SK-N-SH treated with all-trans-retinoic acid at 6 μM for 48 hours (cell line): Measurements from ENCODE around the gene CCRL2.
"Not testable (repeated sequence)": the region's sequence is repeated elsewhere in the genome, so short reads cannot be mapped to it uniquely, and the experiment has no call there.

ENCODE experiments used
- ATAC-seq: fragments of 200-7000 bp; cut with Tn5 transposase; 3 replicates; pipeline ENCODE4 v1.9.1; 2020; ENCODE audit warnings: mild to moderate bottlenecking, moderate library complexity
- ARNTL ChIP-seq: fragments of 450-650 bp; formaldehyde crosslinking; IDR thresholded peaks from 2 replicates; pipeline ENCODE4 v1.5.0; 2020; ENCODE audit warnings: low read depth, mild to moderate bottlenecking, moderate library complexity, borderline replicate concordance
- BACH2 ChIP-seq: fragments of 250-450 bp; sonication (Bioruptor Pico); IDR thresholded peaks from 2 replicates; pipeline ENCODE4 v1.9.0; 2021; ENCODE audit warnings: mild to moderate bottlenecking, borderline replicate concordance
- CSDC2 ChIP-seq: fragments of 250-450 bp; sonication (Bioruptor Pico); IDR thresholded peaks from 2 replicates; pipeline ENCODE4 v1.5.0; 2020; ENCODE audit warnings: mild to moderate bottlenecking, moderate library complexity
- ESRRG ChIP-seq: fragments of 250-450 bp; sonication (Bioruptor Pico); IDR thresholded peaks from 2 replicates; pipeline ENCODE4 v1.6.1; 2021; ENCODE audit warnings: mild to moderate bottlenecking
- ISL1 ChIP-seq: fragments of 250-450 bp; sonication (Bioruptor Pico); IDR thresholded peaks from 2 replicates; pipeline ENCODE4 v2.1.2; 2022; ENCODE audit warnings: mild to moderate bottlenecking, moderate library complexity
- OSR1 ChIP-seq: fragments of 250-450 bp; sonication (Bioruptor Pico); IDR thresholded peaks from 2 replicates; pipeline ENCODE4 v1.8.0; 2022; ENCODE audit warnings: moderate library complexity, mild to moderate bottlenecking, inconsistent platforms
- PPARA ChIP-seq: fragments of 250-450 bp; sonication (Bioruptor Pico); IDR thresholded peaks from 2 replicates; pipeline ENCODE4 v1.5.0; 2020; ENCODE audit warnings: mild to moderate bottlenecking, borderline replicate concordance
- RARB ChIP-seq: fragments of 250-450 bp; sonication (Bioruptor Pico); IDR thresholded peaks from 2 replicates; pipeline ENCODE4 v1.8.0; 2021; ENCODE audit warnings: mild to moderate bottlenecking, moderate library complexity
- SNAI2 ChIP-seq: fragments of 250-450 bp; sonication (Bioruptor Pico); IDR thresholded peaks from 2 replicates; pipeline ENCODE4 v1.5.0; 2020; ENCODE audit warnings: mild to moderate bottlenecking, moderate library complexity
- TCF4 ChIP-seq: fragments of 250-450 bp; sonication (Bioruptor Pico); IDR thresholded peaks from 2 replicates; pipeline ENCODE4 v1.8.0; 2021; ENCODE audit warnings: mild to moderate bottlenecking, moderate library complexity, borderline replicate concordance
- TOX ChIP-seq: fragments of 250-450 bp; sonication (Bioruptor Pico); IDR thresholded peaks from 2 replicates; pipeline ENCODE4 v1.8.0; 2021; ENCODE audit warnings: mild to moderate bottlenecking, moderate library complexity, borderline replicate concordance
- ZC3H10 ChIP-seq: fragments of 250-450 bp; sonication (Bioruptor Pico); IDR thresholded peaks from 2 replicates; pipeline ENCODE4 v1.5.1; 2021; ENCODE audit warnings: mild to moderate bottlenecking, moderate library complexity
- ZFP3 ChIP-seq: fragments of 250-450 bp; sonication (Bioruptor Pico); IDR thresholded peaks from 2 replicates; pipeline ENCODE4 v1.5.0; 2020; ENCODE audit warnings: mild to moderate bottlenecking, moderate library complexity
- ZFP30 ChIP-seq: fragments of 450-650 bp; formaldehyde crosslinking; IDR thresholded peaks from 2 replicates; pipeline ENCODE4 v1.5.0; 2022; ENCODE audit warnings: mild to moderate bottlenecking, moderate library complexity
- ZNF565 ChIP-seq: fragments of 450-650 bp; formaldehyde crosslinking; conservative IDR thresholded peaks from 2 replicates; pipeline ENCODE4 v1.5.0; 2020; ENCODE audit warnings: low read depth, mild to moderate bottlenecking, moderate library complexity
- ZNF70 ChIP-seq: fragments of 450-650 bp; formaldehyde crosslinking; IDR thresholded peaks from 2 replicates; pipeline ENCODE4 v1.5.0; 2020; ENCODE audit warnings: mild to moderate bottlenecking, moderate library complexity
- ZNF8 ChIP-seq: fragments of 450-650 bp; formaldehyde crosslinking; IDR thresholded peaks from 2 replicates; pipeline ENCODE4 v1.5.0; 2020; ENCODE audit warnings: mild to moderate bottlenecking, moderate library complexity
- TF ChIP-seq, protein P1 (sequence below): fragments of 250-450 bp; sonication (Bioruptor Pico); IDR thresholded peaks from 2 replicates; pipeline ENCODE4 v1.5.1; 2021; ENCODE audit warnings: mild to moderate bottlenecking, moderate library complexity
- TF ChIP-seq, protein P2 (sequence below): fragments of 250-450 bp; sonication (Bioruptor Pico); IDR thresholded peaks from 2 replicates; pipeline ENCODE4 v1.5.1; 2020; ENCODE audit warnings: low read depth, mild to moderate bottlenecking, moderate library complexity
- TF ChIP-seq, protein P3 (sequence below): fragments of 250-450 bp; sonication (Bioruptor Pico); IDR thresholded peaks from 2 replicates; pipeline ENCODE4 v1.8.0; 2020; ENCODE audit warnings: mild to moderate bottlenecking, moderate library complexity, borderline replicate concordance
- TF ChIP-seq, protein P4 (sequence below): fragments of 250-450 bp; sonication (Bioruptor Pico); IDR thresholded peaks from 2 replicates; pipeline ENCODE4 v1.5.0; 2020; ENCODE audit warnings: mild to moderate bottlenecking, moderate library complexity

The CCRL2 gene

DNA sequence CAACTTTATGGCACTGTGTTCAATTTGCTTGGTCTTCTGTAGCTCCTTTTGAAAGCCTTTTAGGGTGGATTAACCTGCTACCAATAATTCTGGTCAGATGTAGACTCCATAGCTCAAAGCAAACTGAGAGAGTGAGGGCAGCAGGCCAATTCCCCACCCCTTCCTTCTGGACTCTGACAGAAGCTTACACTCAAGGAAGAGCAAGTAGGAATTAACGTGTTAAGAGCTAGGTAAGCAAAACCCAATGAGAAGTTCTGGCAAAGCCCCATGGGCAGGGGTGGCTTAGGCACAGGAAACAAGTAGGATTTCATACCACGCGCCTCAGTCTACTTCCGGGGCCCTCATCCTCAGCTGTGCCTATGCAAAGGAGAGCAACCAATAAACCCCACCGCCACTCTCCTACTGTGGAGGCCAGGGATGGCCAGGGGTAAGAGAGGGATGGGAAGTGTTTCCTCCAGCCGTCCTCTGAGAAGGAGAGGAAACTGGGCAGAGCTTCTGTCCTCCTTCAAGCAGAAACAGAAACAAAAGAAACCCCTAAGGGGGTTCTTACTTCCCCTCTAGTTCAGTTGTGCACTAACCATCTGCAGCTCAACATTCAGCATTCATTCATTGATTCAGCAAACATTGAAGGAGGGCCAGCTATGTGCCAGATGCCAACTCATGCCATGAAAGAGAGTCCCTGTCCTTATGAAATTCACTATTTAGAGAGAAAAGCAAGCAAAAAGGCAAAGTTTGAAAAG, 23.7 kb upstream of the CCRL2 start (continued):
- no peak for TF ChIP-seq BACH2 (CRISPR knock-in tag)
- no peak for TF ChIP-seq TOX (CRISPR knock-in tag)
- TF ChIP-seq TCF4 (CRISPR knock-in tag) = no peak
- no peak for TF ChIP-seq ZNF8 (CRISPR knock-in tag)

DNA sequence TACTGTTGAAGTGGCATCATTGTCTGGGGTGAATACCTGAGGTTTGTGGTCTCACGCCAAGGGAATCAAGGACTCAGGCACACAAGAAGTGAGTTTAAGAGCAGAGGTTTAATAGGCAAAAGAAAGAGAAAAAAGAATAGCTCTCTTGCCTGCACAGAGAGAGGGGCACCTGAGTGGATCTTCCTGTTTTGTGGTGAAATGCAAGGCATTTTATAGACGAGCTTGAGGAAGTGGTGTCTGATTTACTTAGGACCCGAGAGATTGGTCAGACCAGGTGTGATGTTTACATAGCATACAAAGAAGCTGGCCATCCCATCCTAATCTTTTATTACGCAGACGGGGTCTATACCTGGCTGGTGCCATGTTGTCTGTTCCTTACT, 23.1 kb upstream of the CCRL2 start:
- TF ChIP-seq, protein P1, sequence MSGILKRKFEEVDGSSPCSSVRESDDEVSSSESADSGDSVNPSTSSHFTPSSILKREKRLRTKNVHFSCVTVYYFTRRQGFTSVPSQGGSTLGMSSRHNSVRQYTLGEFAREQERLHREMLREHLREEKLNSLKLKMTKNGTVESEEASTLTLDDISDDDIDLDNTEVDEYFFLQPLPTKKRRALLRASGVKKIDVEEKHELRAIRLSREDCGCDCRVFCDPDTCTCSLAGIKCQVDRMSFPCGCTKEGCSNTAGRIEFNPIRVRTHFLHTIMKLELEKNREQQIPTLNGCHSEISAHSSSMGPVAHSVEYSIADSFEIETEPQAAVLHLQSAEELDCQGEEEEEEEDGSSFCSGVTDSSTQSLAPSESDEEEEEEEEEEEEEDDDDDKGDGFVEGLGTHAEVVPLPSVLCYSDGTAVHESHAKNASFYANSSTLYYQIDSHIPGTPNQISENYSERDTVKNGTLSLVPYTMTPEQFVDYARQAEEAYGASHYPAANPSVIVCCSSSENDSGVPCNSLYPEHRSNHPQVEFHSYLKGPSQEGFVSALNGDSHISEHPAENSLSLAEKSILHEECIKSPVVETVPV = no peak
- TF ChIP-seq ZNF565 (CRISPR knock-in tag) = no peak
- no peak for TF ChIP-seq ZFP3 (CRISPR knock-in tag)
- TF ChIP-seq TOX (CRISPR knock-in tag) = no peak
- TF ChIP-seq ARNTL (CRISPR knock-in tag) = no peak
- TF ChIP-seq ZNF8 (CRISPR knock-in tag) = no peak
- TF ChIP-seq ZC3H10 (CRISPR knock-in tag) = no peak
- TF ChIP-seq PPARA (CRISPR knock-in tag) = no peak
- no peak for TF ChIP-seq OSR1
- TF ChIP-seq SNAI2 (CRISPR knock-in tag) = no peak
- no peak for TF ChIP-seq RARB (CRISPR knock-in tag)
- TF ChIP-seq ISL1 = no peak
- TF ChIP-seq ZNF70 (CRISPR knock-in tag) = no peak
- TF ChIP-seq ESRRG (CRISPR knock-in tag) = no peak
- no peak for TF ChIP-seq ZFP30 (CRISPR knock-in tag)
- TF ChIP-seq BACH2 (CRISPR knock-in tag) = no peak
- TF ChIP-seq, protein P2, sequence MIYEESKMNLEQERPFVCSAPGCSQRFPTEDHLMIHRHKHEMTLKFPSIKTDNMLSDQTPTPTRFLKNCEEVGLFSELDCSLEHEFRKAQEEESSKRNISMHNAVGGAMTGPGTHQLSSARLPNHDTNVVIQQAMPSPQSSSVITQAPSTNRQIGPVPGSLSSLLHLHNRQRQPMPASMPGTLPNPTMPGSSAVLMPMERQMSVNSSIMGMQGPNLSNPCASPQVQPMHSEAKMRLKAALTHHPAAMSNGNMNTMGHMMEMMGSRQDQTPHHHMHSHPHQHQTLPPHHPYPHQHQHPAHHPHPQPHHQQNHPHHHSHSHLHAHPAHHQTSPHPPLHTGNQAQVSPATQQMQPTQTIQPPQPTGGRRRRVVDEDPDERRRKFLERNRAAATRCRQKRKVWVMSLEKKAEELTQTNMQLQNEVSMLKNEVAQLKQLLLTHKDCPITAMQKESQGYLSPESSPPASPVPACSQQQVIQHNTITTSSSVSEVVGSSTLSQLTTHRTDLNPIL = no peak
- no peak for ATAC-seq

DNA sequence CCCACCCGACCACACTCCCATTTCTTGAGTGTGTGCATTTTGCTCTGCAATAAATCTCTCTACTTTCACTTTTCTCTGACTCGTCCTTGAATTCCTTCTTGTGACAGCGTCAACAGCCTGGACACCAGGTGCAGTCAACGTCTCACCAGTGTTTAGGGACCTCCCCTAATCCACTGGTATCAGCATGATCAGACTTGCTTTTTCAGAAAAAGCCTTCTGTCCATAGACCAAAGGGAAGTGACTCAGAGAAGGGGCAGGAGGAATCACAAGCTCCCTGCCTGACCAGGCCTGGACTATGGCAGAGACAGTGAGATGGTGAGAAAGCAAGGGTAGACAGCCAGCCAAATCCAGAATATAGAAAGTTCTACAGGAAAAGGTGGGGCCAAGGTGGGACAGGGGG, 20.9 kb upstream of the CCRL2 start:
- ATAC-seq = no peak
- TF ChIP-seq ISL1 = no peak
- TF ChIP-seq, protein P3, sequence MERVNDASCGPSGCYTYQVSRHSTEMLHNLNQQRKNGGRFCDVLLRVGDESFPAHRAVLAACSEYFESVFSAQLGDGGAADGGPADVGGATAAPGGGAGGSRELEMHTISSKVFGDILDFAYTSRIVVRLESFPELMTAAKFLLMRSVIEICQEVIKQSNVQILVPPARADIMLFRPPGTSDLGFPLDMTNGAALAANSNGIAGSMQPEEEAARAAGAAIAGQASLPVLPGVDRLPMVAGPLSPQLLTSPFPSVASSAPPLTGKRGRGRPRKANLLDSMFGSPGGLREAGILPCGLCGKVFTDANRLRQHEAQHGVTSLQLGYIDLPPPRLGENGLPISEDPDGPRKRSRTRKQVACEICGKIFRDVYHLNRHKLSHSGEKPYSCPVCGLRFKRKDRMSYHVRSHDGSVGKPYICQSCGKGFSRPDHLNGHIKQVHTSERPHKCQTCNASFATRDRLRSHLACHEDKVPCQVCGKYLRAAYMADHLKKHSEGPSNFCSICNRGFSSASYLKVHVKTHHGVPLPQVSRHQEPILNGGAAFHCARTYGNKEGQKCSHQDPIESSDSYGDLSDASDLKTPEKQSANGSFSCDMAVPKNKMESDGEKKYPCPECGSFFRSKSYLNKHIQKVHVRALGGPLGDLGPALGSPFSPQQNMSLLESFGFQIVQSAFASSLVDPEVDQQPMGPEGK (CRISPR knock-in tag) = no peak
- TF ChIP-seq, all 23 proteins: peak for 0

DNA sequence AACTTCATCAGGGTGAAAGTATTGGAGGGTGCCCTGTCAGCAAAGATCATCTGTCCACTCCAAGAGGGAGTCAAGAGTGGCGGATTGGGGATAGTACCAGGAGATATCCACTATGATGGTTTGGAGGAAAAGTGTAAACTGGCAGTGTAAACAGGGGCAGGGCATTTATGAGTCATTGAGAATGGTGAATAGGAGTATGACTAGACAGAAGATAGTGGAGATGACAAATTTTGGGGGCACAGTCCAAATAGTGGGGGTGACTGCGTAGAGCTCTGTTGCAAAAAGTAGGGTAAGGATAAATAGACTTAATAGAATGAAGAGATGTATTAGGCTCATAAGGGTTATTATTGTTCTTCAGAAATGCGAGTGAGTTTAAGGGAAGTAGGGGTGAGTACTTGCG, 18.2 kb upstream of the CCRL2 start:
- not testable (repeated sequence) for ATAC-seq

DNA sequence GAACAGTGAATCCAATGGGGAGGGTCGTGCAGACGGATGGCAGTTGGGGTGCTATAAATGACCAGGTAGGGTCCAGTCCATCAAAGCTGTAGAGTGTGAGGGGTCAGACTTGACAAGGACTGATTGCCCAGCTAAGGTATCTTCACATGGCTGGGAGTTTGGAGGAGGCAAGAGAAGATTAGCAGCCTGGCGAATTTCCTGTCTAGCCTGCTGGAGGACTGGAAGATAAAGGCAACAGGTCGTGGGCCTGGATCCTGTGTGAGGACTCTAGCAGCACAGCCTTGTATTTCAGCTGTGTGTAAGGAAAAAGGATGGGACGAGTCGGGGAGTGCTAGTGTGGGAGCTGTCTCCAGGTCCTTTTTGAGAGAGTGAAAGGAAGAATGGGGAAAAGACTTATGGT, 17.8 kb upstream of the CCRL2 start:
- ATAC-seq = no peak
- TF ChIP-seq ZNF70 (CRISPR knock-in tag) (no peak), ESRRG (CRISPR knock-in tag) (no peak), CSDC2 (CRISPR knock-in tag) (no peak)
- TF ChIP-seq, protein P3 (CRISPR knock-in tag) = no peak
- TF ChIP-seq, protein P4, sequence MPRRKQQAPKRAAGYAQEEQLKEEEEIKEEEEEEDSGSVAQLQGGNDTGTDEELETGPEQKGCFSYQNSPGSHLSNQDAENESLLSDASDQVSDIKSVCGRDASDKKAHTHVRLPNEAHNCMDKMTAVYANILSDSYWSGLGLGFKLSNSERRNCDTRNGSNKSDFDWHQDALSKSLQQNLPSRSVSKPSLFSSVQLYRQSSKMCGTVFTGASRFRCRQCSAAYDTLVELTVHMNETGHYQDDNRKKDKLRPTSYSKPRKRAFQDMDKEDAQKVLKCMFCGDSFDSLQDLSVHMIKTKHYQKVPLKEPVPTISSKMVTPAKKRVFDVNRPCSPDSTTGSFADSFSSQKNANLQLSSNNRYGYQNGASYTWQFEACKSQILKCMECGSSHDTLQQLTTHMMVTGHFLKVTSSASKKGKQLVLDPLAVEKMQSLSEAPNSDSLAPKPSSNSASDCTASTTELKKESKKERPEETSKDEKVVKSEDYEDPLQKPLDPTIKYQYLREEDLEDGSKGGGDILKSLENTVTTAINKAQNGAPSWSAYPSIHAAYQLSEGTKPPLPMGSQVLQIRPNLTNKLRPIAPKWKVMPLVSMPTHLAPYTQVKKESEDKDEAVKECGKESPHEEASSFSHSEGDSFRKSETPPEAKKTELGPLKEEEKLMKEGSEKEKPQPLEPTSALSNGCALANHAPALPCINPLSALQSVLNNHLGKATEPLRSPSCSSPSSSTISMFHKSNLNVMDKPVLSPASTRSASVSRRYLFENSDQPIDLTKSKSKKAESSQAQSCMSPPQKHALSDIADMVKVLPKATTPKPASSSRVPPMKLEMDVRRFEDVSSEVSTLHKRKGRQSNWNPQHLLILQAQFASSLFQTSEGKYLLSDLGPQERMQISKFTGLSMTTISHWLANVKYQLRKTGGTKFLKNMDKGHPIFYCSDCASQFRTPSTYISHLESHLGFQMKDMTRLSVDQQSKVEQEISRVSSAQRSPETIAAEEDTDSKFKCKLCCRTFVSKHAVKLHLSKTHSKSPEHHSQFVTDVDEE (CRISPR knock-in tag) = no peak
- TF ChIP-seq, all 23 proteins: peak for 0

DNA sequence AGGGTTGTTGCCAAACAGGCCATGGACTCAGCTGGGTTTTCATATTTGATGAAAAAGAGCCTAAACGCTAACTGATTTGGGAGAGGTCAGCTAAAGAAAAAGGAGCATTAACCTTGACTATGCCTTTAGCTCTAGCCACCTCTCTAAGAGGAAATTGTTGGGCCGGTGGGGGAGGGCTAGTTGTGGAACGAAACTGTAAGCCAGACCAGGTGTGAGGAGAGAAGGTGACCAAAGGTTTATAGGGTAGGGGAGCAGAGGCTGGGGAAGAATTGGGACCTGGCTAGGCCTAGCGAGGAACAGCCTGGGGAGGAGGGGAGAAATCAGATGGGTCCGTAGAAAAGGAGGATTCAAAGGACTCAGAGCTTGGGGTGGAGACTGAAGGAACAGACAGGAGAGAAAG, 15.5 kb upstream of the CCRL2 start:
- not testable (repeated sequence) for ATAC-seq
